Tibial nerve (tissue), 4 donors: ENCODE results near the gene SNX24. TPM values are rescaled to one million over a fixed set of nuclear protein-coding genes. Genes with fewer than 3 reads are reported as not detected.

Experiments
- DNase-seq, 2 donors: peaks; one replicate each; pipeline ENCODE4 v3.0.0-alpha.2; 2019; ENCODE audit warnings: low spot score in 2 of 2
- H3K27ac ChIP-seq, 4 donors: fragments of 200-600 bp; sonication (generic) in 3 of 4; one replicate each; pipeline ENCODE4 v1.5.1; 2017 to 2019; ENCODE audit warnings: mild to moderate bottlenecking in 1 of 4
- H3K27me3 ChIP-seq, 2 donors: fragments of 200-600 bp; sonication (generic) in 1 of 2; one replicate each; pipeline versions ENCODE4 v1.5.1 to v1.6.0; 2017 to 2019
- H3K36me3 ChIP-seq, 3 donors: fragments of 200-600 bp; sonication (generic); one replicate each; pipeline ENCODE4 v1.5.1; 2018 to 2019
- H3K4me1 ChIP-seq, 4 donors: fragments of 200-600 bp; sonication (generic) in 3 of 4; one replicate each; pipeline ENCODE4 v1.5.1; 2017 to 2019
- H3K4me3 ChIP-seq, 4 donors: fragments of 200-600 bp; sonication (generic) in 3 of 4; one replicate each; pipeline ENCODE4 v1.5.1; 2017 to 2019; ENCODE audit warnings: mild to moderate bottlenecking in 1 of 4, moderate library complexity in 1 of 4
- H3K9me3 ChIP-seq, 4 donors: fragments of 200-600 bp; sonication (generic) in 3 of 4; one replicate each; pipeline ENCODE4 v1.5.1; 2017 to 2019
- EP300 ChIP-seq, 2 donors: sonication (generic); formaldehyde crosslinking; IDR thresholded peaks; one replicate each; pipeline ENCODE4 v1.6.1; 2017; ENCODE audit warnings: antibody characterized with exemption in 2 of 2, mild to moderate bottlenecking in 1 of 2
- POLR2A ChIP-seq, 2 donors: fragments of 450-650 bp; IDR thresholded peaks; one replicate each; pipeline ENCODE4 v1.6.1; 2017; ENCODE audit warnings: antibody characterized with exemption in 2 of 2, mild to moderate bottlenecking in 2 of 2, moderate library complexity in 2 of 2
- WGBS, 2 donors: methylation state at CpG; one replicate each; pipeline ENCODE4 v1.1.5; 2018; 5-methylcytosine and 5-hydroxymethylcytosine counted together
- total RNA-seq, 4 donors: library from RNA; depleted of rRNA; stranded (reverse); fragments of >200 nt; gene quantifications; one replicate each; pipeline ENCODE4 v1.1.0, GENCODE V29; 2016
- TF ChIP-seq, protein P1 (sequence below), 5 experiments: fragments of 200-600 bp in 3 of 5; fragments of 450-650 bp in 2 of 5; sonication (generic) in 3 of 5; IDR thresholded peaks; one replicate each; pipeline ENCODE4 v1.5.1; 2016 to 2019; ENCODE audit warnings: antibody characterized with exemption in 5 of 5, mild to moderate bottlenecking in 3 of 5, moderate library complexity in 2 of 5

The SNX24 gene
- total RNA-seq, 4 donors from 2014 or later: 32.0 to 69.5 (median 51.1) TPM

DNA sequence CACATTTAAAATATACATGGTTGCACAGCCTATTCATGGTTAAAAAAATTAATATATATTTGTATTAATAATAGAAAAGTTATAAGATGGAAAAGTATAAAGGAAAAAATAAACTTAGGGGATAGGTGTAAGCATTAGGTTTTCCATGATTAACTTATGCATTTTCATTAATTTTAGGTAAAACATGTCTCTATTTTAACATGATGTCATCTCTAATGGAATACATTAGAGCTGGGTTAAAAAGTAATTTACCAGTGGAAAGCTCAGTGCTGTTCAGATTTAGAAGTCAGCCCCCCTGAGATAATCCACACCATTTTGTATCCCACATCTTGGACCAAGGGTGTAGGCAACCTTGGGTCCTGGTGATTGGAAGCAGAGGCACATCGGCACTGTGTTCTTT, 49.7 kb downstream of the SNX24 start:
- no peak overlapping the region for H3K4me3 ChIP-seq
- TF ChIP-seq EP300 (IDR thresholded peaks at IDR 0.05) (no peak), POLR2A (IDR thresholded peaks at IDR 0.05) (no peak)
- TF ChIP-seq, protein P1, sequence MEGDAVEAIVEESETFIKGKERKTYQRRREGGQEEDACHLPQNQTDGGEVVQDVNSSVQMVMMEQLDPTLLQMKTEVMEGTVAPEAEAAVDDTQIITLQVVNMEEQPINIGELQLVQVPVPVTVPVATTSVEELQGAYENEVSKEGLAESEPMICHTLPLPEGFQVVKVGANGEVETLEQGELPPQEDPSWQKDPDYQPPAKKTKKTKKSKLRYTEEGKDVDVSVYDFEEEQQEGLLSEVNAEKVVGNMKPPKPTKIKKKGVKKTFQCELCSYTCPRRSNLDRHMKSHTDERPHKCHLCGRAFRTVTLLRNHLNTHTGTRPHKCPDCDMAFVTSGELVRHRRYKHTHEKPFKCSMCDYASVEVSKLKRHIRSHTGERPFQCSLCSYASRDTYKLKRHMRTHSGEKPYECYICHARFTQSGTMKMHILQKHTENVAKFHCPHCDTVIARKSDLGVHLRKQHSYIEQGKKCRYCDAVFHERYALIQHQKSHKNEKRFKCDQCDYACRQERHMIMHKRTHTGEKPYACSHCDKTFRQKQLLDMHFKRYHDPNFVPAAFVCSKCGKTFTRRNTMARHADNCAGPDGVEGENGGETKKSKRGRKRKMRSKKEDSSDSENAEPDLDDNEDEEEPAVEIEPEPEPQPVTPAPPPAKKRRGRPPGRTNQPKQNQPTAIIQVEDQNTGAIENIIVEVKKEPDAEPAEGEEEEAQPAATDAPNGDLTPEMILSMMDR (IDR thresholded peaks at IDR 0.05): no peak
- H3K36me3 ChIP-seq: no peaks in the 10 kb centered on the region
- H3K9me3 ChIP-seq: no peaks in the 10 kb centered on the region
- H3K27me3 ChIP-seq: no peaks in the 10 kb centered on the region
- 93 to 100% methylated on average over 1 of the region's 1 CpG for WGBS, 2 donors
- H3K27ac ChIP-seq: no peak overlapping the region
- no peak for DNase-seq
- H3K4me1 ChIP-seq: peaks cover 0 to 41% (median 2%) of the 10 kb centered on the region in 4 donors

DNA sequence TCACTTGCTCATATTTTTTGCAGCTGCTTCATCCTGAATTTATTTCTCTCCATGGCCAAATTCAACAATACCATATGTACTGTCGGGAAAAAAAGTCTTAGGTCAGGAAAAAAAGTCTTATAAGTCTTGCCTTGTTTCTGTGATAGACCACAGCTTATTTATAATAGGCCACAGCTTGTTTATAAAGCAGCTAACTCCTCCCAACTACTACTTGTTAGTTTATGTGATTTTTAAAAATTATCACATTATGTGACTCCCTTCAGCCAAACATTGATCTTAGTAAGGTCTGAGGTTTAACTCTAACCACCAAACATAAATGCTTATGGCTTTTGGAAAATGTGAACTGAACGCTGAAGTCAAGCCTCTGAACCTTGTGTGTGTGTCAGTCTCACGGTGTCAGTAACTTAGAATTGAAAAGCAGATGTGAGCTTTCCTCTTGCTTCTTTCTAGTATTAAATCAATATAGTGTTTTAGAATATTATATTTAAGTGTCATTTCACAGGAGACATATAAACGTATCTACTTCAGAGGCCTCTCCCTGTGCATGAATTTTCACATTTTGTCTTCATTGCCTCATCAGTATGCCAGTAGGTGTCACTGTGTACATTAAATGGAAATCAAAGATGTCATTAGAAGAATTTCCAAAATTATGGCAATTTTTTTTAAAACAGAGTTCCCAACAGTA, 51.3 kb downstream of the SNX24 start:
- no peak for TF ChIP-seq POLR2A (IDR thresholded peaks at IDR 0.05)
- TF ChIP-seq, protein P1 (IDR thresholded peaks at IDR 0.05): peak in 4 of 5 experiments; percentile 28 to 46 (median 33)
- Histone ChIP-seq H3K4me3 (no peak overlapping the region), H3K27ac (no peak overlapping the region), H3K36me3 (no peaks in the 10 kb centered on the region), H3K9me3 (no peaks in the 10 kb centered on the region), H3K4me1 (peaks cover 0 to 26% (median 2%) of the 10 kb centered on the region in 4 donors), H3K27me3 (no peaks in the 10 kb centered on the region)
- DNase-seq: peak in 1 of 2 donors; percentile 36
- WGBS, 2 donors: 49% methylated on average over 4 of the region's 4 CpGs

DNA sequence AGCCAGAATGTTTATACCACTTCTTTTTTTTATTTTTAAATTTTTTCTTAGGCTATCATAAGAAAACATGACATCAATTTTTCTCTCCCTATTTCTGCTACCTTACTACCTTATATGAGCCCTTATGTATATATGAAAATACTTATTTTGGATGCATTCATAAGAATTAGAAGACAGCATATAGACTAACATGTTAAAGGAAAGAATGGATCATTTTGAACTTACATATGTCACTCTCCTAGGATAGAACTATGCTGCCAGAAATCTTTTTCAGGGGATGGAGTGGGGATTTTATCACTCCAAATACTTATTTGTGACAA, 51.8 kb downstream of the SNX24 start:
- TF ChIP-seq, protein P1 (IDR thresholded peaks at IDR 0.05): no peak
- H3K36me3 ChIP-seq: no peaks in the 10 kb centered on the region
- no peak overlapping the region for H3K27ac ChIP-seq
- DNase-seq: no peak
- no peaks in the 10 kb centered on the region for H3K9me3 ChIP-seq
- no peak overlapping the region for H3K4me3 ChIP-seq
- peaks cover 0 to 21% (median 2%) of the 10 kb centered on the region in 4 donors for H3K4me1 ChIP-seq
- no peaks in the 10 kb centered on the region for H3K27me3 ChIP-seq

DNA sequence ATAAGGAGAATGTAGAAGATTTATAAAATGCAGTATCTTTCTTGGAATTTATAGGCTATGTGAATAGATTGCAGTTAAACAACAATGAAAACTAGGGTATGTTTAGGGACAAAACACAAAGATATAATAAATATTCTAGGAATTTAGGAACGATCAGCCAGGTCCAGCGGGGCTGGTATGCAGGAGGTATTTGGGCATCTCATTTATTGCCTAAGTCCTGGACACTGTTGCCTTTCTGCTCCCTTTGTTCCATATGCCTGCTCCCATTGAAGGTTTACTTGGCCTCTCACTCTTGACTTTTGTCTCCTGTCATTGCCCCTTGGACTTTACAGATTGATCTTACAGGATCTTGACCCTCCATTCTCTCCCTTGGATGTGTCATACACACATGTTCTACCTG, 55.9 kb downstream of the SNX24 start:
- peaks cover 0 to 19% (median 0%) of the 10 kb centered on the region in 4 donors for H3K4me1 ChIP-seq
- H3K36me3 ChIP-seq: no peaks in the 10 kb centered on the region
- no peak overlapping the region for H3K4me3 ChIP-seq
- no peaks in the 10 kb centered on the region for H3K9me3 ChIP-seq
- no peak overlapping the region for H3K27ac ChIP-seq
- 60 to 66% methylated on average over 2 of the region's 2 CpGs for WGBS, 2 donors
- H3K27me3 ChIP-seq: no peaks in the 10 kb centered on the region
- TF ChIP-seq EP300 (IDR thresholded peaks at IDR 0.05): no peak
- TF ChIP-seq POLR2A (IDR thresholded peaks at IDR 0.05): no peak
- TF ChIP-seq, protein P1 (IDR thresholded peaks at IDR 0.05): no peak
- no peak for DNase-seq

DNA sequence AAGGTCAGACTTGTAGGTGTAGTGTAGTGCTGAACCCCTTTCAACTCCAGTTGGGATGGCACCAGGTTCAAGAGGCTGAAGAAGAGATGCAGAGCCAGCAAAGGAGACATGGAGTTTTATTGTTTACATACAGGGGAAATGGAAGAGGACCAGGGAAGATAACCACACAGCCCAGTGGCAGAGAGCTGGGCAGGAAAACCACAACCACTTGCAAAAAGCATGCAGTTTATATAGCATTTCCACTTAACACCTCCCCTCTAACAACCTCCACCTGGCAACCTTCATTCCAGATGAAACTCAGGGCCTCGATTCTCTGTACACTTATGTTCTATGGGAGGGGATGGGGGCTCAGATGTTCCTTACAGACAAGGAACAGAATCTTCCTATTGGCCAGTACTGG, 56.9 kb downstream of the SNX24 start:
- TF ChIP-seq, protein P1 (IDR thresholded peaks at IDR 0.05): no peak
- TF ChIP-seq POLR2A (IDR thresholded peaks at IDR 0.05) (no peak), EP300 (IDR thresholded peaks at IDR 0.05) (no peak)
- H3K27ac ChIP-seq: no peak overlapping the region
- DNase-seq: no peak
- peaks cover 0 to 18% (median 0%) of the 10 kb centered on the region in 4 donors for H3K4me1 ChIP-seq
- no peaks in the 10 kb centered on the region for H3K9me3 ChIP-seq
- no peaks in the 10 kb centered on the region for H3K36me3 ChIP-seq
- no peak overlapping the region for H3K4me3 ChIP-seq
- no peaks in the 10 kb centered on the region for H3K27me3 ChIP-seq
- 55 to 60% methylated on average over 1 of the region's 1 CpG for WGBS, 2 donors
